HCT116 (cell line): ENCODE results near the gene TPT1. TPM values are rescaled to one million over a fixed set of nuclear protein-coding genes. Genes with fewer than 3 reads are reported as not detected.

ENCODE experiments used
- ATAC-seq: fragments of 200-7000 bp; cut with Tn5 transposase; 2 replicates; pipeline ENCODE4 v1.9.1; 2020; ENCODE audit warnings: mild to moderate bottlenecking, moderate library complexity
- BruUV-seq: library from RNA; stranded (reverse); fragments of 400-500 nt; replicated peaks from 2 replicates; lab custom pipeline; 2021; lab: Mats Ljungman, UMichigan
- CTCF ChIA-PET: fragments of 300-600 bp; sonication (Branson Sonifier 250); formaldehyde crosslinking; loops from one replicate; lab custom pipeline; 2021; ENCODE audit warnings: antibody characterized with exemption; lab: Charles Lee
- POLR2A ChIA-PET: fragments of 300-600, 350-600 bp; sonication (Branson Sonifier 250); formaldehyde crosslinking; loops from one replicate; lab custom pipeline; 2021; ENCODE audit warnings: antibody characterized with exemption; lab: Charles Lee
- RAD21 ChIA-PET, 2 experiments: fragments of 300-600 bp; sonication (Branson Sonifier 250); formaldehyde crosslinking; loops; one replicate each; lab custom pipeline; 2023; ENCODE audit warnings: low total read pairs in 2 of 2; ENCODE audit not compliant: uncharacterized antibody in 2 of 2, unreplicated experiment in 2 of 2, low non-redundant PET in 1 of 2; lab: Charles Lee
- DNase-seq: peaks from one replicate; pipeline ENCODE4 v3.0.0-alpha.2; 2010; ENCODE audit warnings: low read depth, low spot score
- H2AFZ ChIP-seq: fragments of 200-600 bp; shearing (Covaris generic), sonication (generic); 2 replicates; pipeline ENCODE4 v1.6.1; 2017; ENCODE audit warnings: low read depth, mixed run types, mixed read lengths, antibody characterized with exemption, low read length; ENCODE audit not compliant: poor library complexity, severe bottlenecking
- H3K27ac ChIP-seq: 2 replicates; pipeline ENCODE4 v1.5.1; 2012; ENCODE audit warnings: low read depth, low read length
- H3K27me3 ChIP-seq: fragments of 200-600 bp; sonication (generic); 2 replicates; pipeline ENCODE4 v1.6.1; 2016; ENCODE audit warnings: mixed run types, low read length, mixed read lengths; ENCODE audit not compliant: insufficient read depth
- H3K36me3 ChIP-seq, 2 experiments: fragments of 200-500 bp in 1 of 2; fragments of 200-600 bp in 1 of 2; sonication (Bioruptor generic) in 1 of 2; sonication (generic) in 1 of 2; 2 replicates each; pipeline versions ENCODE4 v1.5.1 to v1.6.1; 2014 to 2016; ENCODE audit warnings: low read length in 2 of 2, inconsistent platforms in 1 of 2, mixed read lengths in 1 of 2, mixed run types in 1 of 2; ENCODE audit not compliant: insufficient read depth in 2 of 2, control insufficient read depth in 1 of 2
- H3K4me1 ChIP-seq, 2 experiments: fragments of 200-600 bp in 1 of 2; sonication (generic) in 1 of 2; 2 replicates each; pipeline versions ENCODE4 v1.5.1 to v1.6.1; 2012 to 2017; ENCODE audit warnings: low read length in 2 of 2, inconsistent platforms in 1 of 2, mild to moderate bottlenecking in 1 of 2, mixed read lengths in 1 of 2, mixed run types in 1 of 2, moderate library complexity in 1 of 2; ENCODE audit not compliant: insufficient read depth in 2 of 2, control insufficient read depth in 1 of 2
- H3K4me2 ChIP-seq: fragments of 200-600 bp; sonication (generic); 2 replicates; pipeline ENCODE4 v1.6.1; 2017; ENCODE audit warnings: mixed run types, low read length, mixed read lengths
- H3K4me3 ChIP-seq, 2 experiments: fragments of 200-600 bp in 1 of 2; sonication (generic) in 1 of 2; replicated peaks in 1 of 2; 2 replicates each; pipeline ENCODE4 v1.5.1; 2011 to 2016; ENCODE audit warnings: low read length in 2 of 2, control low read depth in 1 of 2, low read depth in 1 of 2, mild to moderate bottlenecking in 1 of 2, mixed read lengths in 1 of 2, mixed run types in 1 of 2
- H3K79me2 ChIP-seq: fragments of 200-600 bp; sonication (generic); 2 replicates; pipeline ENCODE4 v1.6.1; 2017; ENCODE audit warnings: mild to moderate bottlenecking, mixed run types, low read length, moderate library complexity, mixed read lengths; ENCODE audit not compliant: insufficient read depth
- H3K9ac ChIP-seq: fragments of 200-600 bp; sonication (generic); 2 replicates; pipeline ENCODE4 v1.6.1; 2016; ENCODE audit warnings: low read length, mixed read lengths
- H3K9me2 ChIP-seq: fragments of 200-600 bp; sonication (generic), shearing (Covaris generic); 2 replicates; pipeline ENCODE4 v1.6.1; 2017; ENCODE audit warnings: mixed run types, mild to moderate bottlenecking, moderate library complexity; ENCODE audit not compliant: insufficient read depth
- H3K9me3 ChIP-seq, 2 experiments: fragments of 200-500 bp in 1 of 2; fragments of 200-600 bp in 1 of 2; sonication (Bioruptor generic) in 1 of 2; sonication (generic) in 1 of 2; 2 replicates each; pipeline ENCODE4 v1.6.1; 2014 to 2017; ENCODE audit warnings: low read length in 2 of 2, mixed read lengths in 2 of 2, inconsistent platforms in 1 of 2, low read depth in 1 of 2, mild to moderate bottlenecking in 1 of 2, mixed run types in 1 of 2, moderate library complexity in 1 of 2; ENCODE audit not compliant: control insufficient read depth in 1 of 2, insufficient read depth in 1 of 2
- H4K20me1 ChIP-seq: fragments of 200-600 bp; sonication (generic), shearing (Covaris generic); 2 replicates; pipeline ENCODE4 v1.6.1; 2017; ENCODE audit warnings: mixed run types, mild to moderate bottlenecking, moderate library complexity; ENCODE audit not compliant: insufficient read depth
- CBX3 ChIP-seq: IDR thresholded peaks from 2 replicates; pipeline ENCODE4 v1.6.1; 2012; ENCODE audit warnings: low read depth
- EGR1 ChIP-seq: IDR thresholded peaks from 2 replicates; pipeline ENCODE4 v1.6.1; 2012; ENCODE audit warnings: low read depth
- EZH2phosphoT487 ChIP-seq: fragments of 200-600 bp; IDR thresholded peaks from 2 replicates; pipeline ENCODE4 v1.6.1; 2018; ENCODE audit warnings: antibody characterized with exemption, borderline replicate concordance
- JUND ChIP-seq: IDR thresholded peaks from 2 replicates; pipeline ENCODE4 v1.6.1; 2012
- POLR2A ChIP-seq: IDR thresholded peaks from 2 replicates; pipeline ENCODE4 v1.7.0; 2011; ENCODE audit warnings: borderline replicate concordance; ENCODE audit not compliant: insufficient read depth, insufficient read length; ENCODE audit errors: extremely low read depth
- POLR2AphosphoS5 ChIP-seq: IDR thresholded peaks from 2 replicates; pipeline ENCODE4 v1.6.1; 2011; ENCODE audit warnings: mild to moderate bottlenecking, low read depth, low read length, moderate library complexity
- RAD21 ChIP-seq: IDR thresholded peaks from 2 replicates; pipeline ENCODE4 v1.6.1; 2012; ENCODE audit warnings: low read depth, mild to moderate bottlenecking
- SRF ChIP-seq: IDR thresholded peaks from 2 replicates; pipeline ENCODE4 v1.6.1; 2012; ENCODE audit warnings: low read depth
- TCF7L2 ChIP-seq: IDR thresholded peaks from 2 replicates; pipeline ENCODE4 v1.7.0; 2011; ENCODE audit warnings: borderline replicate concordance, inconsistent platforms; ENCODE audit not compliant: insufficient read depth, insufficient read length; ENCODE audit errors: extremely low read depth
- ZNF274 ChIP-seq: fragments of 200-500 bp; sonication (Bioruptor generic); IDR thresholded peaks from 2 replicates; pipeline ENCODE4 v1.6.1; 2014; ENCODE audit warnings: mild to moderate bottlenecking, low read depth, low read length, inconsistent platforms
- intact Hi-C: fragments of 100-400 bp; cut with micrococcal nuclease; formaldehyde crosslinking; loops from 2 replicates; pipeline ENCODE4 v1.10.0; 2022
- total RNA-seq: library from RNA; stranded (reverse); gene quantifications from one replicate; pipeline ENCODE4 v1.2.1, GENCODE V29; 2021; ENCODE audit not compliant: unreplicated experiment
- TF ChIP-seq, protein P1 (sequence below), 3 experiments: fragments of 200-600 bp in 1 of 3; sonication (generic) in 1 of 3; IDR thresholded peaks in 2 of 3; conservative IDR thresholded peaks in 1 of 3; 2 replicates each; pipeline ENCODE4 v1.5.1; 2012 to 2017; ENCODE audit warnings: low read depth in 2 of 3, low read length in 2 of 3, antibody characterized with exemption in 1 of 3, borderline replicate concordance in 1 of 3, control low read depth in 1 of 3, mild to moderate bottlenecking in 1 of 3, mixed read lengths in 1 of 3, mixed run types in 1 of 3, moderate library complexity in 1 of 3; ENCODE audit not compliant: insufficient read depth in 1 of 3
- TF ChIP-seq, protein P2 (sequence below): IDR thresholded peaks from 2 replicates; pipeline ENCODE4 v1.6.1; 2012
- TF ChIP-seq, protein P3 (sequence below): IDR thresholded peaks from 2 replicates; pipeline ENCODE4 v1.6.1; 2012

TPT1 gene
- total RNA-seq, 1 experiment from 2014 or later = 2,859 TPM

DNA sequence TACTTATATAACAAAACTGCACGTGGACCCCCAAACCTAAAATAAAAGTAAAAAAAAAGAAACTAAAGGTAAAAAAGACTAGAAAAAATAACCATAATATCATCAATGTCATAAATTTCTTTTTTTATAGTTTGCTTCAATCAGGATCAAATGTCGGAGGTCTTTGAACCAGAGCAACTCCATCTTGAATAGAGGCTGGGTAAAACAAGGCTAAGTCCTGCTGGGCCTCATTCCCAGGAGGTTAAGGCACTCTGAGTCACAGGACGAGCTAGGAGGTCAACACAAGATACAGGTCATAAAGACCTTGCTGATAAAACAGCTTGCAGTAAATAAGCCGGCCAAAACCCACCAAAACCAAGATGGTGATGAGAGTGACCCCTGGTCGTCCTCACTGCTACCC, 24.0 kb downstream of the TPT1 start (continued):
- TF ChIP-seq TCF7L2 = no peak
- TF ChIP-seq RAD21 = no peak
- no peak for TF ChIP-seq CBX3
- no peak for TF ChIP-seq EGR1
- no peak for TF ChIP-seq ZNF274
- no peak for TF ChIP-seq POLR2AphosphoS5
- TF ChIP-seq, protein P1, sequence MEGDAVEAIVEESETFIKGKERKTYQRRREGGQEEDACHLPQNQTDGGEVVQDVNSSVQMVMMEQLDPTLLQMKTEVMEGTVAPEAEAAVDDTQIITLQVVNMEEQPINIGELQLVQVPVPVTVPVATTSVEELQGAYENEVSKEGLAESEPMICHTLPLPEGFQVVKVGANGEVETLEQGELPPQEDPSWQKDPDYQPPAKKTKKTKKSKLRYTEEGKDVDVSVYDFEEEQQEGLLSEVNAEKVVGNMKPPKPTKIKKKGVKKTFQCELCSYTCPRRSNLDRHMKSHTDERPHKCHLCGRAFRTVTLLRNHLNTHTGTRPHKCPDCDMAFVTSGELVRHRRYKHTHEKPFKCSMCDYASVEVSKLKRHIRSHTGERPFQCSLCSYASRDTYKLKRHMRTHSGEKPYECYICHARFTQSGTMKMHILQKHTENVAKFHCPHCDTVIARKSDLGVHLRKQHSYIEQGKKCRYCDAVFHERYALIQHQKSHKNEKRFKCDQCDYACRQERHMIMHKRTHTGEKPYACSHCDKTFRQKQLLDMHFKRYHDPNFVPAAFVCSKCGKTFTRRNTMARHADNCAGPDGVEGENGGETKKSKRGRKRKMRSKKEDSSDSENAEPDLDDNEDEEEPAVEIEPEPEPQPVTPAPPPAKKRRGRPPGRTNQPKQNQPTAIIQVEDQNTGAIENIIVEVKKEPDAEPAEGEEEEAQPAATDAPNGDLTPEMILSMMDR (IDR thresholded peaks at IDR 0.05 in 2 of 3, conservative IDR thresholded peaks at IDR 0.05 in 1 of 3; ENCODE audit: borderline replicate concordance in 1 of 3, insufficient read depth in 1 of 3, low read depth in 2 of 3, low read length in 2 of 3) = no peak
- no peak for TF ChIP-seq POLR2A
- TF ChIP-seq, protein P2, sequence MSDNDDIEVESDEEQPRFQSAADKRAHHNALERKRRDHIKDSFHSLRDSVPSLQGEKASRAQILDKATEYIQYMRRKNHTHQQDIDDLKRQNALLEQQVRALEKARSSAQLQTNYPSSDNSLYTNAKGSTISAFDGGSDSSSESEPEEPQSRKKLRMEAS = no peak
- TF ChIP-seq EZH2phosphoT487 = no peak

DNA sequence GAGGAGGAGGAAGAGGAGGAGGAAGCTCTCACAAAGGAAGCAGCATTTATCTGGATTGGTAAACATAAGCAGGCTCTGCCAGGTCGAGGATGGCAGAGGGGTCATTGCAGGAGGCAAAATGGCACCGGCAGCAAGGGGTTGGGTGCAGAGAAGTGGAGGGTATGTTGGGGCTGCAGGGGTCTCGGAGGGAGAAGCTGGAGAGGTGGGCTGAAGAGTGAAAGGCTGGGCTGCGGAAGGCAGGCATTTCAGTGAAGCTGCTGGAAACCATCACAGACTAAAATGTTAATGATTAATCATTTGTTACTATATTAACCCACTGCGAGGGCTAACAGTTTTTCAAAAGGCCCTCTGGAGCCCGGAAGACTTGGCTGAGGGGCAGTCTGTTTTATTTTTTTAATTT, 24.6 kb downstream of the TPT1 start:
- Histone ChIP-seq H3K9me2 (no peaks in the 10 kb centered on the region), H3K4me1 (peaks cover 0 to 12% of the 10 kb centered on the region in 2 experiments; a peak in 2 of 4 replicates), H3K9ac (no peak overlapping the region), H3K79me2 (no peaks in the 10 kb centered on the region), H3K27me3 (no peaks in the 10 kb centered on the region), H4K20me1 (no peaks in the 10 kb centered on the region), H3K4me2 (no peak overlapping the region), H3K4me3 (no peak overlapping the region), H3K36me3 (no peaks in the 10 kb centered on the region), H2AFZ (no peak overlapping the region), H3K27ac (no peak overlapping the region), H3K9me3 (no peaks in the 10 kb centered on the region)
- RAD21 ChIA-PET = interaction anchor here in 1 of 2 experiments (0.6 kb wide), 1 partner anchor 1413 kb away, joined by 3 read pairs; no protein-coding TSS in a partner anchor
- CTCF ChIA-PET = no interaction called here
- no peak for DNase-seq
- TF ChIP-seq POLR2A (no peak), JUND (no peak), SRF (no peak)
- TF ChIP-seq, protein P3, sequence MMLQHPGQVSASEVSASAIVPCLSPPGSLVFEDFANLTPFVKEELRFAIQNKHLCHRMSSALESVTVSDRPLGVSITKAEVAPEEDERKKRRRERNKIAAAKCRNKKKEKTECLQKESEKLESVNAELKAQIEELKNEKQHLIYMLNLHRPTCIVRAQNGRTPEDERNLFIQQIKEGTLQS = no peak
- POLR2A ChIA-PET = no interaction called here
- intact Hi-C loops = no loop called here
- ATAC-seq = no peak
- no TSS peak for BruUV-seq
